ENCODE data around the gene CD22.

- no peak for TF ChIP-seq CTCF (IDR thresholded peaks at IDR 0.05 in 2 of 3, conservative IDR thresholded peaks at IDR 0.05 in 1 of 3; ENCODE audit: control insufficient read depth in 2 of 3, extremely low read depth in 1 of 3, insufficient read depth in 1 of 3, low read depth in 3 of 3, low read length in 3 of 3)
- no peak for TF ChIP-seq POLR2A (IDR thresholded peaks at IDR 0.05; ENCODE audit: low read depth, low read length)
- TF ChIP-seq PRDM15 (CRISPR knock-in tag; IDR thresholded peaks at IDR 0.05) = no peak
- TF ChIP-seq POLR2AphosphoS5 (IDR thresholded peaks at IDR 0.05; ENCODE audit: low read length) = no peak
- TF ChIP-seq TARDBP (IDR thresholded peaks at IDR 0.05; ENCODE audit: borderline replicate concordance) = no peak
- TF ChIP-seq SREBF2 (IDR thresholded peaks at IDR 0.05; ENCODE audit: low read length) = no peak
- no peak for TF ChIP-seq BHLHE40 (IDR thresholded peaks at IDR 0.05; ENCODE audit: borderline replicate concordance in 1 of 2, low read depth in 2 of 2, low read length in 1 of 2)
Observed at GRCh38 chr19:35314858-35315470, 14.0 kb upstream of the CD22 start.
